ENCODE measurements around the gene ZNF544.

The ZNF544 gene

DNA sequence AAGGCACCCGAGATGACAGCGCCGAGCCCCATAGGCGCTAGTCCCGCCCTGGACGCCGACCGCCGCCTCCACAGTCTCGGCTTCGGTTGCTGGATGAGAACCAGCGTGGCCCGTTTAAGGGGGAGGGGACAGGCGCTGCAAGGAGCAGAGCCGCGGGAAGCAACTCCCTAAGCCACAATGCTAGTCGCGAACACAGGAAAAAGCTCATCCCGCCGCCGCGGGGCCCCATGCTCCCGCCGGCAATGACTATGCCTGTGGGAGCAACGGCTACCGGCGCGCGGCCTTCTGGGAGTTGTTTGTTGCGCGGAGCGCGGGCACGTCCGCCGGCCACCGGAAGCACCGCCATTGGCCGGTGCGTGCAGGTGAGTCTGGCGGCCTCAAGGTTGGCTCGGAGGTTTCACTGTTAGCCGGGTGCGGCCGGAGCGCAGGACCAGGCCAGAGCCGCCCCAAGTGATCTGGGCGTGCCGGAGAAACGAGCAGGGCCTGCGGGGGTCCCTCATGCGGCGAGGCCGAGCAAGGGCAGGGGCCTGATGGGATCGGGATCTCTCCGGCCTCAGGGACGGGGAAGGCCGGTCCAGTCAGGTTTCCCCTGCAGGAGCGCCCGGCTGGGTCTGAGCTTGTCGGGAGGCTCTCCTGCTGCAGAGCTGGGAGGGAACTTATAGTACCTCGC lies at the start of gene ZNF544:
TSS of gene ZNF544 (plus strand) at position 330 of the 670 bp plus-strand sequence. CDS start 15,110 bp downstream, outside the sequence.
- peak; percentile 80 for DNase-seq

- peak; percentile 26 for DNase-seq
Observed at GRCh38 chr19:58181902-58182576, 46.7 kb upstream of the ZNF544 start.

GRCh38 chr19:58182577-58182988 lies 46.1 kb upstream of the ZNF544 start:
- no peak for DNase-seq

GRCh38 chr19:58182989-58183816 lies 45.5 kb upstream of the ZNF544 start, which contains the start of gene ZNF274:
TSS of gene ZNF274 (plus strand) at chr19:58183061. CDS start at chr19:58183966, 905 bp downstream.
- DNase-seq = peak; percentile 93

- no peak for DNase-seq
Observed at GRCh38 chr19:58183817-58184215, 44.9 kb upstream of the ZNF544 start.

GRCh38 chr19:58196901-58197616 lies 31.7 kb upstream of the ZNF544 start:
- peak; percentile 19 for DNase-seq

DNA sequence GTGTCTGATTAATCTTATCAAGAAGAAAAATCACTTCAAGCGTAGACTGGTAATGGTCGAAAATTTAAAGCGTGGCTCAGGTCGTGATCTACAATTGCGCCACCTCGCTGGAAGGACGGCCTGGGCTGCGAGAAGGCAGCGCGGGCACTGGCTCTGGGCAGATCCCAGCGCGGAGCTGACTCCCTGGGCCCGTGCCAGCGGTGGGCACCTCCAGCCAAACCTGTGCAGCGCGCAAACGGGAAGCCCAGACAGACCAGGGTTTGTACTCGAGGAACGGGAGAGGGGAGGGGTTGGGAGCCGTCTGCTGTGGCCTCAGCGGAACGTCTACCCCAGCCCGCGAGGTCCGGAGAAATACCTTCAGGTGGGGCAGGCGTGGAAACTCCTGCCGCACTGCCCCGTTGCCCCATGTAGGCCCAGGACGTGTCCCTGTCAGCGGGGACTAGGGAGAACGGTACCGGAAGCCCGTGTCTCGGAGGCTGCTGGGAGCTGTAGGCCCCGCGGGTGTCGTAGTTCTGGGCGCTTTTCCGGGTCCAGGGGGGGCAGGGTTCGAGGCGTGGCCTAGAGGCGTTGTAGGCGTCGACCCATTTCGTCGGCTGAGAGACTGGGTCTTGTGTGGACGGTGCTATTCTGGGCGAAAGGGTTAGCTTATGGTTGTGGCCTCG lies 24.8 kb upstream of the ZNF544 start:
- DNase-seq = no peak

DNA sequence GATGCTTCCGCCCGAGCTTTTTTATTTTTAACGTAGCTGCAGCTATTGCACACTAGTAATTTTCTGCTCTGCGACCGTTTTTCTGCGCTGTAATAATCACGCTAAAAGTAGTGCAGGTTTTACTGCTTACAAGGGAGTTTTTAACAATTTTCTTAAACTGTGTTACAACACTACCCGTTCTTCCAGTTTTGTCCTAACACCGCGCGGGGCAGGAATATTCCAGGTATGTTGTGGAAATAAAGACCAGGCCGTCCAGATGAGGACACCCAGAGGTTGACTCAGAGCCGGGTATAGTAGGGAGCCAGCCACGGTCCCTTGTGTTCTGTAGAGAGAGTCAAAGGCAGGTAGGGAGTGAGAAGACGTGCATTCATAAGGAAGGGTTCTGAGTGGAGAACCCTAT lies 24.1 kb upstream of the ZNF544 start:
- DNase-seq = no peak

DNA sequence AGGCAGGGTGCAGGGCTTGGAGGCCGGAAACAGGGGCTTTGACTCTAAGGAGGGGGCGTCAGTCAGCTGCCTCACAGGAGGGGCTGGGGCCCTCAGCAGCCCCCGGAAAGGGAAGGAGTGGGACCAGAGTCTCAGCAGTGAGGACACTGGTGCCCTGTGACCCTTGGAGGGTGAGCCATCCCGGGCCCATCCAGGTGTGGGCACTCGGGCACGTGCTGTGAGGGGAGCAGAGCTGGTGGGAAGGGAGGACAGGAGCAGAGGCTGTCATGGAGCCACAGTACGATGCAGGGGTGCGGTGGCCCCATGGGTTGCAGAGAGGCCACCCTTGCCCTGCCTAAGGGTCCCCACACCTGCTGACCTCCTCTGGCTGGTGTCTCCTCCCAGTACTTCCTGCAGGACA lies 19.1 kb upstream of the ZNF544 start:
- DNase-seq = no peak

DNA sequence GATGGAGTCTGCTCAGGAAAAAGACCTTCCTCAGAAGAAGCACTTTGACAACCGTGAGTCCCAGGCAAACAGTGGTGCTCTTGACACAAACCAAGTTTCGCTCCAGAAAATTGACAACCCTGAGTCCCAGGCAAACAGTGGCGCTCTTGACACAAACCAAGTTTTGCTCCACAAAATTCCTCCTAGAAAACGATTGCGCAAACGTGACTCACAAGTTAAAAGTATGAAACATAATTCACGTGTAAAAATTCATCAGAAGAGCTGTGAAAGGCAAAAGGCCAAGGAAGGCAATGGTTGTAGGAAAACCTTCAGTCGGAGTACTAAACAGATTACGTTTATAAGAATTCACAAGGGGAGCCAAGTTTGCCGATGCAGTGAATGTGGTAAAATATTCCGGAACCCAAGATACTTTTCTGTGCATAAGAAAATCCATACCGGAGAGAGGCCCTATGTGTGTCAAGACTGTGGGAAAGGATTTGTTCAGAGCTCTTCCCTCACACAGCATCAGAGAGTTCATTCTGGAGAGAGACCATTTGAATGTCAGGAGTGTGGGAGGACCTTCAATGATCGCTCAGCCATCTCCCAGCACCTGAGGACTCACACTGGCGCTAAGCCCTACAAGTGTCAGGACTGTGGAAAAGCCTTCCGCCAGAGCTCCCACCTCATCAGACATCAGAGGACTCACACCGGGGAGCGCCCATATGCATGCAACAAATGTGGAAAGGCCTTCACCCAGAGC lies 16.2 kb upstream of the ZNF544 start:
- no peak for DNase-seq

DNA sequence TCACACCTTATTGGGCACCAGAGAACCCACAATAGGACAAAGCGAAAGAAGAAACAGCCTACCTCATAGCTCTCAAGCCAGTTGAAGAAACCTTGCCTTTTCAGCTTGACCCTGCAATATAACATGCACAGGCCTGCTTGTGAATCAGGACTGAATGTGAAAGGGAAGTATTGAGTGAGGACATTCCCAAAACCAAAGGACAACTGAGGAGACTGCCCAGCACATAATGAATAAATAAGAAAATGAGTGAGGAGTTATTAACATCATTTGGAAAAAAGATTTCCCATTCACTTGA lies 15.7 kb upstream of the ZNF544 start:
- no peak for DNase-seq

GRCh38 chr19:58217069-58217481 lies 11.6 kb upstream of the ZNF544 start:
- DNase-seq = no peak

GRCh38 chr19:58217607-58218391 lies 10.9 kb upstream of the ZNF544 start:
- no peak for DNase-seq

DNA sequence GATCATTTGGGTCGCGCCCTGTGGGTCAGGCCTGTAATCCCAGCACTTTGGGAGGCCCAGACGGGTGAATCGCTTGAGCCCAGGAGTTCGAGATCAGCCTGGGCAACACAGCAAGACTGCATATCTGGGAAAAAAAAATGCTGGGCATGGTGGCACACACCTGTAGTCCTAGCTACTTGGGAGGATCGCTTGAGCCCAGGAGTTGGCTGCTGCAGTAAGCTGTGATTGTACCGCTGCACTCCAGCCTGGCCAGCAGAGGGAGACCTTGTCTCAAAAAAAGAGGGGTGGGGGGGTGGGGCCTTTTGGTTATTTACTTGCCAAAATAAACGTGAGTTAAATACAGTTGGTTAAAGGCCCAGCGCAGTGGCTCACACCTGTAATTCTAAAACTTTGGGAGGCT lies 9.8 kb upstream of the ZNF544 start:
- peak; percentile 14 for DNase-seq

DNA sequence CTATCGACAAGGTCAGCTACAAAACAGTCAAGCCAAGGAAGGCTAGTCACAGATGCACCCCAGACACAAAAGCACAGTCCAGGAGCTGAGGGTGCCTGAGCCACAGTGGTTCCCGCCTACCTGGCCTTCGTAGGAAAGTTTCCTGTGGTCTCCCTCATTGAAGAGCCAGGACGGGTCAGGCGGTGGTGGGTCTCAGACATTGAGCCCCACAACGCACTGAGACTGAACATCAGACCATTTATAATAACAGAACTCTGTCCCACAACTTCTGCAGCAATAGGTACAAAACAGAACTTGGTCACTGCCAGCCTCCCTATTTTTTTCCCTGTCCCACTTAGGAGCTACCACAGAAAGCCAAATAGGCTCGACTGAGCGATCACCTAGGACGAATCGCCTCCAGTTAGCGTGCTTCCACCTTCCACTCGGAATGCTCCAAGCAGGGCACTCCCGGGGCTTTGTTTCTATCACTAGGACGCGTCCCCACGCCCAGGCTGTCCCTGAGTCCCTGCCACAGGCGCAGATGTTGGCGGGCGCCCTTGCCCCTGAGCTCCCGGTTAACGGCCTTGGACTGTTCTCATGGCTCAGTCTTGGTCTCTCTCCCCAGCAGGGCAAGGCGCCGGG lies 640 bp upstream of the ZNF544 start:
- no peak for DNase-seq

DNA sequence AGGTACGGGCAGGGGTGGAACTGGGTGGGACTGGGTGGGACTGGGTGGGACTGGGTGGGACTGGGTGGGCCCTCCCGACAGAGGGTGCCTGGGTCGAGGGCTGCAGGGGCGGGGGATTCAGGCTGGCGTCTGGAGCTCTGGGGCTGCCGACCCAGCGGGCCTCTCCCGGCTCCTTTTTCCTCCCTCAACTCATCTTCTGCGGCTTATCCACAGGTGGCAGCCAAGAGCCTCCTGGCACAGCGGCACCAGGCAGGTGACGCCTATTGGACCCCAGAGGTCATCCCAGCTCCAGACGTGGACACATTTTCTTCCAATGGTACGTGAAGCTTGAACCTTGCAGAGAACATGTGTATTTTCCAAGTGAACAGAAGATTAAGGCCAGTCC lies 533 bp downstream of the ZNF544 start:
- peak; percentile 33 for DNase-seq

DNA sequence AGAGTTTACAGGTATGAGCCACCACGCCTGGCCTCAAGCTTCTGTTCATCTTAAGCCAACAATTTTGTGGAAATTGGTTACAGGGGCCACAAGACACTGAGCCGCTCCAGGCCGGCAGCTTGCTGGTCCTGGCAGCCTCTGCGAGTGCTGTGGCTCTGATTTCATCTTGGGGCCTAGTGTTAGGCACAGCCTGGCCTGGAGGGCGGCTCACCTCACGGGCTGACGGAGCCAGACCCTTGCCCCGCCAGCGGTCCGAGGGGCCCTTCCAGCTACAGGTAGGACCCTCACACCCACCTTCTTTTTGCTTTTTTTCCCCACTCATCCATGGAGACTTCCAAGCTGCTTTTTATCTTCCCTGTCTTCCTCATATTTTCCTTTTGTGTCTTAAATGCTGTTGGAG lies 8.6 kb downstream of the ZNF544 start:
- no peak for DNase-seq

DNA sequence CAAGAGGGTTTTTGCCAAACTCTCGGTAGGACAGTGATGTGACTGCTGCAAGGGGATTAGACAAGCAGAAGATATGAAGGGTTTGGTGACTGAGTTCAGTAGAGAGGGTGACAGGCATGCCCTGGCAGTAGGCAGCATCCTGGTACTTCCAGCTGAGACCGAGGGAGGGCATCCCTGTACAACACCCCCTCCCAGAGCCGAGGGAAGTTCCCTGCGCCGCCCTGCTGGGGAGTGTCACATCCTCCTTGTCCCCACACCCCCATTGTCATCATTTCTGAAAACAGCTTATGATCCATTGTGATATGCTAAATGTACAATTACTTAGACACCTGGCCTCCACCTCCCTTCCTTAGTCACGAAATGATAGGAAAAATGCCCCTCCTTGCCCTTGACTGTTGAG lies 14.6 kb downstream of the ZNF544 start:
- no peak for DNase-seq

GRCh38 chr19:58248886-58249285 lies 20.2 kb downstream of the ZNF544 start:
- no peak for DNase-seq

DNA sequence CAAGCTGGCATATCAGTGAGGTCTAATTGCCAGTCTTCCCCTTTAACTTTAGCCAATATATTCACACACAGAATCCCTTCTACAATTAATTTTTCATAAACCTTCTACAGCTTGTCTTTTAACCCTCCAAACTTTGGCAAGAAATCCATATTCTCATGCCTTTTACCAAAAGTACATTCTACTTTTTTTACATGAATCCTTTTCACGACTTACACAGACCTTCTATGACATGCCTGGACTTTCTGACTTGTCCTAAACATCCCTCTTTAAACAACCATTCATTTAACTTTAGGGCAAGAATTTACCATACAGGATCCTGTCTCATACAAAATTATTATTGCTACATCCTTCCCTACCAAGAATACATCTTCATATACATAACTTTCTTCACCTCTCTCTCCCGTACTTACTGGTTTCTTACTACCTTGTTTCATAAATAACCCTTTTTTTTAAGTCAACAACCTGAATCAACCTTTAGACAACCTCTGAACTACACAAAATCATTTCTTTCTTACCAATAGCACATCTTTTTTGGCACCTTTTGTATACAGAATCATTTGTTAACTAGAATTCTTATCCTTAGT lies 23.5 kb downstream of the ZNF544 start:
- peak; percentile 27 for DNase-seq
